A549 (cell line): ENCODE measurements around the gene KLRC2. TPM values are rescaled to one million over a fixed set of nuclear protein-coding genes. Genes with fewer than 3 reads are reported as not detected.

Source experiments
- ATAC-seq, 2 experiments: fragments of 200-7000 bp in 1 of 2; fragments of >200 bp in 1 of 2; cut with Nextera tagmentation in 1 of 2; cut with Tn5 transposase in 1 of 2; 3 replicates each; pipeline versions ENCODE4 v1.8.0 to v1.9.1; 2018 to 2020; ENCODE audit warnings: mild to moderate bottlenecking in 1 of 2, moderate library complexity in 1 of 2
- CTCF ChIA-PET: fragments of 300-600 bp; sonication (Branson Sonifier 250); formaldehyde crosslinking; extraction: SDS; loops from one replicate; lab custom pipeline; 2021; ENCODE audit warnings: antibody characterized with exemption, inconsistent platforms; lab: Yijun Ruan, JAX
- POLR2A ChIA-PET: fragments of 350-600 bp; formaldehyde crosslinking; extraction: SDS; loops from one replicate; lab custom pipeline; 2021; ENCODE audit warnings: antibody characterized with exemption, inconsistent platforms; lab: Yijun Ruan, JAX
- DNase-seq, 2 experiments: peaks; one replicate each; pipeline versions ENCODE4 v3.0.0 to v3.0.0-alpha.2; 2011 to 2016; ENCODE audit warnings: low read depth in 1 of 2, low spot score in 1 of 2
- FAIRE-seq: peaks from 2 replicates; lab custom pipeline; 2011; peaks lifted over from hg19 to GRCh38; lab: Jason Lieb, UNC
- H3K27ac ChIP-seq, 2 experiments: fragments of >200 bp; sonication (Bioruptor Twin); formaldehyde crosslinking; 3 replicates each; pipeline ENCODE4 v1.5.1; 2016 to 2017
- H3K4me1 ChIP-seq: fragments of >200 bp; sonication (Bioruptor Twin); formaldehyde crosslinking; 3 replicates; pipeline ENCODE4 v1.6.1; 2016
- H3K4me2 ChIP-seq: fragments of >200 bp; sonication (Bioruptor Twin); formaldehyde crosslinking; 3 replicates; pipeline ENCODE4 v1.6.1; 2016
- H3K4me3 ChIP-seq: fragments of >200 bp; sonication (Bioruptor Twin); formaldehyde crosslinking; 3 replicates; pipeline ENCODE4 v1.5.1; 2016
- H3K9me3 ChIP-seq: fragments of >200 bp; sonication (Bioruptor Twin); formaldehyde crosslinking; 3 replicates; pipeline ENCODE4 v1.6.1; 2016
- ATOH8 ChIP-seq: fragments of 250-450 bp; sonication (Bioruptor Pico); IDR thresholded peaks from 2 replicates; pipeline ENCODE4 v1.5.0; 2020; ENCODE audit warnings: low read depth, mild to moderate bottlenecking, moderate library complexity
- BHLHE40 ChIP-seq: IDR thresholded peaks from 2 replicates; pipeline ENCODE4 v1.6.1; 2012; ENCODE audit warnings: low read depth, low read length, inconsistent platforms
- CHD2 ChIP-seq: fragments of 150-350 bp; IDR thresholded peaks from 2 replicates; pipeline ENCODE4 v1.6.1; 2014; ENCODE audit warnings: low read length; ENCODE audit not compliant: partially characterized antibody
- CTCF ChIP-seq: fragments of >200 bp; sonication (Bioruptor Twin); formaldehyde crosslinking; IDR thresholded peaks from 3 replicates; pipeline ENCODE4 v1.5.1; 2016
- EHF ChIP-seq: fragments of 250-450 bp; sonication (Bioruptor Pico); IDR thresholded peaks from 2 replicates; pipeline ENCODE4 v1.5.0; 2020; ENCODE audit warnings: mild to moderate bottlenecking
- FOSB ChIP-seq: fragments of 250-450 bp; sonication (Bioruptor Pico); IDR thresholded peaks from 2 replicates; pipeline ENCODE4 v1.5.0; 2020; ENCODE audit warnings: mild to moderate bottlenecking, moderate library complexity
- GATA3 ChIP-seq: IDR thresholded peaks from 2 replicates; pipeline ENCODE4 v1.6.1; 2012; ENCODE audit warnings: borderline replicate concordance
- KDM1A ChIP-seq: fragments of 200-600 bp; sonication (generic); IDR thresholded peaks from 2 replicates; pipeline ENCODE4 v1.6.1; 2016; ENCODE audit warnings: low read depth, mild to moderate bottlenecking
- MAX ChIP-seq: IDR thresholded peaks from 2 replicates; pipeline ENCODE4 v1.6.1; 2012
- MAZ ChIP-seq: fragments of 150-350 bp; IDR thresholded peaks from 2 replicates; pipeline ENCODE4 v1.6.1; 2014; ENCODE audit warnings: antibody characterized with exemption, low read depth, low read length, borderline replicate concordance
- NR3C1 ChIP-seq: fragments of >200 bp; sonication (Bioruptor Twin); formaldehyde crosslinking; IDR thresholded peaks from 3 replicates; pipeline ENCODE4 v1.6.1; 2017
- PHF8 ChIP-seq: fragments of 200-600 bp; sonication (generic); IDR thresholded peaks from 2 replicates; pipeline ENCODE4 v1.6.1; 2016; ENCODE audit warnings: low read depth, mild to moderate bottlenecking, antibody characterized with exemption, moderate library complexity, borderline replicate concordance
- POLR2A ChIP-seq: IDR thresholded peaks from 2 replicates; pipeline ENCODE4 v1.6.1; 2012; ENCODE audit warnings: mild to moderate bottlenecking, low read length
- POLR2AphosphoS2 ChIP-seq: conservative IDR thresholded peaks from 2 replicates; pipeline ENCODE4 v1.6.1; 2012; ENCODE audit warnings: low read length, improper control_type of control experiment, inconsistent platforms
- RCOR1 ChIP-seq: fragments of 150-350 bp; IDR thresholded peaks from 2 replicates; pipeline ENCODE4 v1.6.1; 2014; ENCODE audit warnings: antibody characterized with exemption, low read length, low read depth
- REST ChIP-seq: fragments of 200-600 bp; sonication (generic); IDR thresholded peaks from 2 replicates; pipeline ENCODE4 v1.6.1; 2016; ENCODE audit warnings: antibody characterized with exemption, mild to moderate bottlenecking, moderate library complexity
- RFX5 ChIP-seq: fragments of 450-650 bp; IDR thresholded peaks from 2 replicates; pipeline ENCODE4 v1.7.1; 2014; ENCODE audit warnings: antibody characterized with exemption, mild to moderate bottlenecking, moderate library complexity
- SREBF2 ChIP-seq: fragments of 450-650 bp; IDR thresholded peaks from 2 replicates; pipeline ENCODE4 v1.6.1; 2014; ENCODE audit warnings: mild to moderate bottlenecking, moderate library complexity
- TFCP2L1 ChIP-seq: fragments of 250-450 bp; sonication (Bioruptor Pico); IDR thresholded peaks from 2 replicates; pipeline ENCODE4 v1.5.0; 2021; ENCODE audit warnings: mild to moderate bottlenecking
- USF2 ChIP-seq: fragments of 450-650 bp; IDR thresholded peaks from 2 replicates; pipeline ENCODE4 v1.6.1; 2014; ENCODE audit warnings: antibody characterized with exemption
- ZC3H11A ChIP-seq: fragments of 450-650 bp; IDR thresholded peaks from 2 replicates; pipeline ENCODE4 v1.6.1; 2014; ENCODE audit warnings: antibody characterized with exemption, mild to moderate bottlenecking
- ZSCAN20 ChIP-seq: fragments of 250-450 bp; sonication (Bioruptor Pico); IDR thresholded peaks from 2 replicates; pipeline ENCODE4 v1.8.0; 2022; ENCODE audit warnings: mild to moderate bottlenecking, moderate library complexity
- WGBS: methylation state at CpG from one replicate; pipeline ENCODE4 v1.1.6; 2017; ENCODE audit errors: missing lambda C conversion rate; 5-methylcytosine and 5-hydroxymethylcytosine counted together
- polyA plus RNA-seq, 4 experiments: library from polyadenylated mRNA; depleted of rRNA in 3 of 4; stranded (reverse); fragments of >200 nt; fragmentation: RNase III in 1 of 4; extraction: RNeasy Plus Mini Kit Qiagen cat#74134 plus additional on column Dnase treatment in 1 of 4; gene quantifications; 2 replicates in 3 of 4; 3 replicates in 1 of 4; pipeline ENCODE4 v1.2.3, GENCODE V29; 2011 to 2017

The KLRC2 gene
- polyA plus RNA-seq, 2 of the 4 experiments (the other 2 are of a cell fraction), result 0.25 to 0.52 TPM

GRCh38 chr12:10455766-10456165 is 20.0 kb upstream of the KLRC2 start:
- no peak for TF ChIP-seq PHF8
- TF ChIP-seq RCOR1, result no peak
- no peak for TF ChIP-seq SREBF2
- no peak for TF ChIP-seq CHD2
- no peak for TF ChIP-seq POLR2A
- no peak for TF ChIP-seq KDM1A
- TF ChIP-seq POLR2AphosphoS2, result no peak
- no peak for TF ChIP-seq MAZ
- no peak for TF ChIP-seq ZSCAN20 (CRISPR knock-in tag)
- TF ChIP-seq NR3C1, result no peak
- TF ChIP-seq USF2, result no peak
- no peak for TF ChIP-seq BHLHE40
- TF ChIP-seq FOSB, result no peak
- TF ChIP-seq REST, result no peak
- no peak for TF ChIP-seq CTCF
- TF ChIP-seq ZC3H11A, result no peak
- TF ChIP-seq TFCP2L1 (CRISPR knock-in tag), result no peak
- TF ChIP-seq ATOH8 (CRISPR knock-in tag), result no peak
- ATAC-seq, result no peak
- no peak overlapping the region for H3K4me3 ChIP-seq
- no peak for DNase-seq
- peaks cover 19% of the 10 kb centered on the region; the same call in 2 of the 3 replicates for H3K9me3 ChIP-seq
- H3K4me2 ChIP-seq, result no peak overlapping the region
- H3K27ac ChIP-seq, result no peak overlapping the region
- ChIA-PET CTCF (no interaction called here), POLR2A (no interaction called here)
- FAIRE-seq, result no peak
- H3K4me1 ChIP-seq, result no peaks in the 10 kb centered on the region
- WGBS, result 2% methylated on average over 1 of the region's 1 CpG

GRCh38 chr12:10454531-10454930 is 18.7 kb upstream of the KLRC2 start:
- Histone ChIP-seq H3K4me2 (no peak overlapping the region), H3K9me3 (peaks cover 19% of the 10 kb centered on the region; the same call in 2 of the 3 replicates), H3K4me1 (no peaks in the 10 kb centered on the region), H3K27ac (no peak overlapping the region), H3K4me3 (no peak overlapping the region)
- ChIA-PET CTCF (no interaction called here), POLR2A (no interaction called here)
- TF ChIP-seq GATA3 (no peak), EHF (CRISPR knock-in tag) (no peak), RFX5 (no peak), MAX (no peak)
- 31% methylated on average over 1 of the region's 1 CpG for WGBS
- FAIRE-seq (no peak), ATAC-seq (no peak), DNase-seq (no peak)
